Neural progenitor cell (in vitro differentiated cells): Measurements from ENCODE around the gene CCDC124. TPM values are rescaled to one million over a fixed set of nuclear protein-coding genes. Genes with fewer than 3 reads are reported as not detected.
A peak's percentile ranks its signal among the peaks of the same experiment; 100 is the strongest.

Source experiments
- DNase-seq: peaks from one replicate; pipeline ENCODE4 v3.0.0-alpha.2; 2016; ENCODE audit warnings: low spot score
- H2AFZ ChIP-seq: fragments of 200-600 bp; sonication (generic); replicated peaks from 2 replicates; pipeline ENCODE4 v1.6.1; 2016; ENCODE audit warnings: antibody characterized with exemption
- H3F3A ChIP-seq: fragments of 200-600 bp; sonication (generic); 2 replicates; pipeline ENCODE4 v1.6.1; 2016; ENCODE audit warnings: antibody characterized with exemption, low read depth
- H3K27ac ChIP-seq: fragments of 200-600 bp; sonication (generic); 2 replicates; pipeline ENCODE4 v1.5.1; 2016; ENCODE audit warnings: mild to moderate bottlenecking
- H3K27me3 ChIP-seq: fragments of 200-600 bp; sonication (generic); 2 replicates; pipeline ENCODE4 v1.6.1; 2016; ENCODE audit warnings: mild to moderate bottlenecking, moderate library complexity
- H3K36me3 ChIP-seq: fragments of 200-600 bp; sonication (generic); 2 replicates; pipeline ENCODE4 v1.5.1; 2016
- H3K4me1 ChIP-seq: fragments of 200-600 bp; sonication (generic); 2 replicates; pipeline ENCODE4 v1.6.1; 2016; ENCODE audit warnings: mixed run types
- H3K4me2 ChIP-seq: fragments of 200-600 bp; sonication (generic); 2 replicates; pipeline ENCODE4 v1.6.1; 2016
- H3K4me3 ChIP-seq: fragments of 200-600 bp; sonication (generic); 2 replicates; pipeline ENCODE4 v1.5.1; 2016
- H3K79me2 ChIP-seq: fragments of 200-600 bp; sonication (generic); 2 replicates; pipeline ENCODE4 v1.6.1; 2016; ENCODE audit warnings: low read depth
- H3K9ac ChIP-seq: fragments of 200-600 bp; sonication (generic); 2 replicates; pipeline ENCODE4 v1.6.1; 2016
- H3K9me3 ChIP-seq: fragments of 200-600 bp; sonication (generic); 2 replicates; pipeline ENCODE4 v1.5.1; 2016; ENCODE audit warnings: low read depth
- H4K20me1 ChIP-seq: fragments of 200-600 bp; sonication (generic); 2 replicates; pipeline ENCODE4 v1.6.1; 2016; ENCODE audit warnings: low read depth
- H3K27ac Mint-ChIP-seq: 3 replicates; pipeline ENCODE4 v1.8.0; 2021; ENCODE audit warnings: mixed read lengths
- H3K27me3 Mint-ChIP-seq: 2 replicates; pipeline ENCODE4 v1.8.0; 2022; ENCODE audit warnings: low read depth, mild to moderate bottlenecking, inconsistent platforms, moderate library complexity, mixed read lengths; ENCODE audit not compliant: insufficient read depth
- H3K36me3 Mint-ChIP-seq: 3 replicates; pipeline ENCODE4 v1.8.0; 2021; ENCODE audit warnings: mixed read lengths
- H3K4me1 Mint-ChIP-seq: 3 replicates; pipeline ENCODE4 v1.8.0; 2021; ENCODE audit warnings: mixed read lengths
- H3K4me3 Mint-ChIP-seq: 3 replicates; pipeline ENCODE4 v1.8.0; 2021; ENCODE audit warnings: mild to moderate bottlenecking, moderate library complexity, mixed read lengths
- H3K9me3 Mint-ChIP-seq: 3 replicates; pipeline ENCODE4 v1.8.0; 2020; ENCODE audit warnings: mixed read lengths
- CTCF ChIP-seq: fragments of 200-600 bp; sonication (generic); IDR thresholded peaks from 2 replicates; pipeline ENCODE4 v1.5.1; 2017; ENCODE audit warnings: antibody characterized with exemption, mild to moderate bottlenecking
- EZH2 ChIP-seq: fragments of 200-600 bp; sonication (generic); IDR thresholded peaks from 2 replicates; pipeline ENCODE4 v1.6.1; 2017; ENCODE audit warnings: antibody characterized with exemption, mild to moderate bottlenecking, moderate library complexity
- EZH2phosphoT487 ChIP-seq: fragments of 200-600 bp; sonication (generic); IDR thresholded peaks from 2 replicates; pipeline ENCODE4 v1.6.1; 2017; ENCODE audit warnings: antibody characterized with exemption
- total RNA-seq: library from RNA; depleted of rRNA; stranded (reverse); fragments of >200 nt; gene quantifications from 2 replicates; pipeline ENCODE4 v1.2.3, GENCODE V29; 2015; ENCODE audit warnings: low replicate concordance

CCDC124 gene
- total RNA-seq, 1 donor from 2014 or later: 23.3 TPM

GRCh38 chr19:17902701-17903100 lies 30.1 kb upstream of the CCDC124 start:
- no peak overlapping the region for H3K27ac Mint-ChIP-seq
- Histone ChIP-seq H3K9ac (no peak overlapping the region), H3K27ac (no peak overlapping the region), H3K4me1 (no peaks in the 10 kb centered on the region), H3K9me3 (peaks cover 2% of the 10 kb centered on the region), H3K4me3 (no peak overlapping the region), H3F3A (no peaks in the 10 kb centered on the region), H3K36me3 (no peaks in the 10 kb centered on the region), H3K4me2 (no peak overlapping the region), H4K20me1 (no peaks in the 10 kb centered on the region), H3K79me2 (no peaks in the 10 kb centered on the region), H2AFZ (no peak overlapping the region), H3K27me3 (no peaks in the 10 kb centered on the region)
- H3K4me1 Mint-ChIP-seq: no peaks in the 10 kb centered on the region
- no peak for TF ChIP-seq CTCF
- TF ChIP-seq EZH2: no peak
- no peak for TF ChIP-seq EZH2phosphoT487
- no peaks in the 10 kb centered on the region for H3K36me3 Mint-ChIP-seq
- DNase-seq: no peak
- H3K4me3 Mint-ChIP-seq: no peak overlapping the region
- H3K27me3 Mint-ChIP-seq: peaks cover 10% of the 10 kb centered on the region
- H3K9me3 Mint-ChIP-seq: no peaks in the 10 kb centered on the region

DNA sequence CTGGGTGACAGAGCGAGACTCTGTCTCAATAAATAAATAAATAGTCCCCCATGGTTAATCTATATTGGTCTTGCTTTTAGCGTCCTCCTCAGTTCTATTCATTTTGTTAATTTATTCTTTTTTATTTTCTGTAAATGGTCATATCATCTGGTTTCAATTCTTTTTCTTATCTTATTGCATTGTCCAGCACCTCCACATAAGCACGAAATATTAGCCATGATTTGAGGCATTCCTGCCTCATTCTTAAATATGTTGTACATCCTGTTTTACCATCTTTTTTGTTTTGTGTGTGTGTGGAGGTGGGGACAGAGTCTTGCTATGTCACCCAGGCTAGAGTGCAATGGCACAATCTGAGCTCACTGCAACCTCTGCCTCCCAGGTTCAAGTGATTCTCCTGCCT lies 24.6 kb upstream of the CCDC124 start:
- Mint-ChIP-seq H3K4me3 (no peak overlapping the region), H3K36me3 (no peaks in the 10 kb centered on the region), H3K27me3 (no peaks in the 10 kb centered on the region), H3K4me1 (peaks cover 6% of the 10 kb centered on the region), H3K27ac (no peak overlapping the region), H3K9me3 (peaks cover 11% of the 10 kb centered on the region)
- Histone ChIP-seq H3K4me1 (peaks cover 8% of the 10 kb centered on the region), H3K4me3 (no peak overlapping the region), H3K79me2 (no peaks in the 10 kb centered on the region), H3K27ac (no peak overlapping the region), H3F3A (peaks cover 9% of the 10 kb centered on the region), H3K9me3 (peaks cover 5% of the 10 kb centered on the region), H3K36me3 (no peaks in the 10 kb centered on the region), H3K4me2 (no peak overlapping the region), H2AFZ (no peak overlapping the region), H3K9ac (no peak overlapping the region), H3K27me3 (no peaks in the 10 kb centered on the region), H4K20me1 (no peaks in the 10 kb centered on the region)
- no peak for TF ChIP-seq EZH2phosphoT487
- TF ChIP-seq EZH2: no peak
- no peak for TF ChIP-seq CTCF
- DNase-seq: no peak

DNA sequence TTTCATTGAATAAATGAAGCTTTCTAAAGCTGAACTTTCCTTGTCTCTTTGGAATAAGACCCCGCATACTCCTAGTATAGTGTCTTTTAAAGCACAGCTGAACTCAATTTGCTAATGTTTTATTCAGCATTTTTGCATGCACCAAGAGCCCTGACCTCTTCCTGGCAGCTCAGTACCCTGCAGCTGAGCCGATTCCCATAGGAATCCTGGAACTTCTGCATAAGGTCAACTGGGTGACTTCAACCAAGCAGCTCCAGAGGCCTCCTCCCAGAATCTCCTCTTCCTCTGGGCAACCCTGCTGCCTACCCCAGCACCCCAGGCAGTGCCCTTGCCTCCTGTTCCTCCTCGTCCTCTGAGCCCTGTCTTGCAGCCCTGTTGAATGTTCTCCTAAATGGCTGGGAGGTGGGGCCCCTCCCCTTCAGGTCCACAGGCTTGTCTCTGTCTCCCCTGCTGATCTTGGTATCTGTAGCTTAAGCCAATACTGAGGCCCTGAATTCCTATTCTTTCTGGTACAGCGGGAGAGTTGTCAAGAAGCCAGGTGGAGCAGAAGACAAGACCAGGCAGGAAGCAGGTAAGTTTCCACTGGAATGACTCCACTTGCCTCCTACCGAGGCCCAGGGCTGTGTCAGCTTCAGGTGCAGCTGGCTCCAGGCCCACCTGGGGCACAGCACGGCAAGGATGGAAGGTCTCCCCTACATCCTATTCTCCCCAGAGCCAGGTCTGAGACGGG lies 23.6 kb upstream of the CCDC124 start:
- H3K4me2 ChIP-seq: peak overlapping the region; percentile 55
- H3K9me3 Mint-ChIP-seq: peaks cover 18% of the 10 kb centered on the region
- TF ChIP-seq EZH2 (no peak), CTCF (no peak), EZH2phosphoT487 (no peak)
- no peak overlapping the region for H3K27ac Mint-ChIP-seq
- H3K9me3 ChIP-seq: peaks cover 5% of the 10 kb centered on the region
- no peaks in the 10 kb centered on the region for H3K27me3 ChIP-seq
- H3K4me1 ChIP-seq: peaks cover 8% of the 10 kb centered on the region
- no peaks in the 10 kb centered on the region for H3K79me2 ChIP-seq
- H3K27me3 Mint-ChIP-seq: peaks cover 2% of the 10 kb centered on the region
- H3K9ac ChIP-seq: no peak overlapping the region
- H2AFZ ChIP-seq: peak overlapping the region; percentile 95
- H3K36me3 Mint-ChIP-seq: no peaks in the 10 kb centered on the region
- H3F3A ChIP-seq: peaks cover 9% of the 10 kb centered on the region
- H3K4me1 Mint-ChIP-seq: peaks cover 6% of the 10 kb centered on the region
- H3K4me3 ChIP-seq: no peak overlapping the region
- H3K4me3 Mint-ChIP-seq: no peak overlapping the region
- DNase-seq: peak; percentile 49
- H4K20me1 ChIP-seq: no peaks in the 10 kb centered on the region
- peak overlapping the region; percentile 64 for H3K27ac ChIP-seq
- H3K36me3 ChIP-seq: no peaks in the 10 kb centered on the region
